Sigmoid colon (tissue), 4 donors: ENCODE data around the gene SLC26A9.

ENCODE experiments used
- EP300 ChIP-seq, 4 donors: sonication (generic); formaldehyde crosslinking; IDR thresholded peaks; one replicate each; pipeline ENCODE4 v1.6.1; 2017; ENCODE audit warnings: antibody characterized with exemption in 4 of 4
- POLR2A ChIP-seq, 2 donors: fragments of 450-650 bp; IDR thresholded peaks; one replicate each; pipeline ENCODE4 v1.6.1; 2016; ENCODE audit warnings: antibody characterized with exemption in 2 of 2, mild to moderate bottlenecking in 2 of 2, moderate library complexity in 2 of 2
- POLR2AphosphoS5 ChIP-seq, 4 donors: sonication (generic); formaldehyde crosslinking; IDR thresholded peaks; one replicate each; pipeline ENCODE4 v1.6.1; 2017; ENCODE audit warnings: antibody characterized with exemption in 4 of 4
- TF ChIP-seq, protein P1 (sequence below), 4 experiments: fragments of 450-650 bp in 3 of 4; fragments of 200-600 bp in 1 of 4; IDR thresholded peaks; one replicate each; pipeline ENCODE4 v1.5.1; 2016 to 2019; ENCODE audit warnings: antibody characterized with exemption in 4 of 4, mild to moderate bottlenecking in 3 of 4, moderate library complexity in 2 of 4

DNA sequence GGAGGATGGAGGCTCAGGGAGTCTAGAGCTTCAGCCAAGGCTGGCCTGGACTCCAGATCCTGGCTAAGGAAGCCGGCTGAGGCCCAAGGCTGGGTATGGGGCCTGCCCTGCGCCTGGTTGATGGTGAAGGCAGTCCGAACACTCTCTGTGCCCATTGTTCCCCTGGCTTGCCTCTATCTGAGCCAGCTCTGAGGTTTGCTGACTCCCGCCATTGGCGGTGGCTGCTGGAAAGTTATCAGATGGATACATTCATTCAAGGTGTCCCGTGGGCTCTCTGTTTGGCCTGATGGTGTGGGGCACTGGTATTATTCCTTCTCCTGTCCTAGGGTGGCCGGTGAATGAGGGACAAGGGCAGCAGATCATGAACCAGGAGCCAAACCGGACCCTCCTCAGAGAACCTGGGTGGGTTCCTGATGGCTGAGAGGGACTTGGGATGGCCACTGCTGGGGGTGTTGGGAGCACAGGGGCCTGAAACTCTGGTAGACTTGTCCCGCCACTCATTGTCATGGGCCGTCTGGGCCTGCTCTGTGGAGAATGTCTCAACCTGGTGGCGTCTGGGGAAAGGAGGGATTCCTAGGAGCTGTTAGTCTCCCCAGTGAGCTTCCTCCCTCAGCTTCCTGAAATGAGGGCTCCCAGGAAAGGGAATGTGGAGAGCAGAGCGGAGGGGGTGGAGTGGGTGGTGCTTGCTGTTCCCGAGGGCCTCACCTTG lies 22.2 kb downstream of the SLC26A9 start:
- TF ChIP-seq EP300 (IDR thresholded peaks at IDR 0.05) (no peak), POLR2A (IDR thresholded peaks at IDR 0.05) (no peak), POLR2AphosphoS5 (IDR thresholded peaks at IDR 0.05) (no peak)
- TF ChIP-seq, protein P1, sequence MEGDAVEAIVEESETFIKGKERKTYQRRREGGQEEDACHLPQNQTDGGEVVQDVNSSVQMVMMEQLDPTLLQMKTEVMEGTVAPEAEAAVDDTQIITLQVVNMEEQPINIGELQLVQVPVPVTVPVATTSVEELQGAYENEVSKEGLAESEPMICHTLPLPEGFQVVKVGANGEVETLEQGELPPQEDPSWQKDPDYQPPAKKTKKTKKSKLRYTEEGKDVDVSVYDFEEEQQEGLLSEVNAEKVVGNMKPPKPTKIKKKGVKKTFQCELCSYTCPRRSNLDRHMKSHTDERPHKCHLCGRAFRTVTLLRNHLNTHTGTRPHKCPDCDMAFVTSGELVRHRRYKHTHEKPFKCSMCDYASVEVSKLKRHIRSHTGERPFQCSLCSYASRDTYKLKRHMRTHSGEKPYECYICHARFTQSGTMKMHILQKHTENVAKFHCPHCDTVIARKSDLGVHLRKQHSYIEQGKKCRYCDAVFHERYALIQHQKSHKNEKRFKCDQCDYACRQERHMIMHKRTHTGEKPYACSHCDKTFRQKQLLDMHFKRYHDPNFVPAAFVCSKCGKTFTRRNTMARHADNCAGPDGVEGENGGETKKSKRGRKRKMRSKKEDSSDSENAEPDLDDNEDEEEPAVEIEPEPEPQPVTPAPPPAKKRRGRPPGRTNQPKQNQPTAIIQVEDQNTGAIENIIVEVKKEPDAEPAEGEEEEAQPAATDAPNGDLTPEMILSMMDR (IDR thresholded peaks at IDR 0.05), result no peak
